ENCODE results near the gene RPS16.
A peak's percentile ranks its signal among the peaks of the same experiment; 100 is the strongest.

RPS16 gene

GRCh38 chr19:39432677-39433025, 3.1 kb downstream of the RPS16 start:
- TF ChIP-seq REPIN1 (tag by site-specific recombination; IDR thresholded peaks at IDR 0.05; ENCODE audit: low read depth) (no peak), KLF1 (tag by site-specific recombination; IDR thresholded peaks at IDR 0.05) (no peak), ZNF518A (tag by site-specific recombination; conservative IDR thresholded peaks at IDR 0.05; ENCODE audit: low read depth) (no peak), ZSCAN4 (tag by site-specific recombination; IDR thresholded peaks at IDR 0.05) (no peak), ZNF18 (tag by site-specific recombination; IDR thresholded peaks at IDR 0.05) (no peak), ZNF121 (tag by site-specific recombination; IDR thresholded peaks at IDR 0.05) (peak; percentile 63; the same call in 1 of the 2 replicates)
- Histone ChIP-seq H3K27ac (ENCODE audit: extremely low read depth, low read depth, low read length) (peak overlapping the region; percentile 100), H3K4me3 (ENCODE audit: low read depth, low read length) (no peak overlapping the region), H3K4me1 (ENCODE audit: control insufficient read depth, insufficient read depth, low read length) (peaks cover 30% of the 10 kb centered on the region), H3K36me3 (ENCODE audit: control insufficient read depth in 2 of 2, insufficient read depth in 1 of 2, low read length in 2 of 2) (peaks cover 32 to 43% of the 10 kb centered on the region in 2 experiments), H3K9me3 (ENCODE audit: control insufficient read depth, insufficient read depth, low read depth, low read length) (no peaks in the 10 kb centered on the region)
- CTCF ChIA-PET: interaction anchor here (0.6 to 1.8 kb wide), 8 partner anchors 11 to 101 kb away, joined by 3 to 10 read pairs (median 4); partner anchors contain the start of gene EID2B
- POLR2A ChIA-PET: interaction anchor here (0.6 to 3.4 kb wide), 14 partner anchors 8 to 603 kb away, joined by 3 to 20 read pairs (median 6); partner anchors contain the start of genes MED29, PAF1, PLEKHG2 and SAMD4B

GRCh38 chr19:39430675-39431593, 4.8 kb downstream of the RPS16 start:
- H3K9me3 ChIP-seq (ENCODE audit: control insufficient read depth, insufficient read depth, low read depth, low read length): no peaks in the 10 kb centered on the region
- H3K36me3 ChIP-seq (ENCODE audit: control insufficient read depth in 2 of 2, insufficient read depth in 1 of 2, low read length in 2 of 2): peaks cover 34 to 43% of the 10 kb centered on the region in 2 experiments
- peak overlapping the region; percentile 74 for H3K27ac ChIP-seq (ENCODE audit: extremely low read depth, low read depth, low read length)
- H3K4me3 ChIP-seq (ENCODE audit: low read depth, low read length): no peak overlapping the region
- peaks cover 22% of the 10 kb centered on the region for H3K4me1 ChIP-seq (ENCODE audit: control insufficient read depth, insufficient read depth, low read length)
- ChIA-PET POLR2A (interaction anchor here (0.5 to 3.4 kb wide), 16 partner anchors 10 to 1110 kb away, joined by 3 to 20 read pairs (median 5); partner anchors contain the start of genes DLL3, MED29, PAF1 and SUPT5H), CTCF (interaction anchor here (0.7 to 1.5 kb wide), 3 partner anchors 10 to 19 kb away, joined by 3 to 7 read pairs (median 3); no protein-coding TSS in a partner anchor)
- TF ChIP-seq ZNF791 (tag by site-specific recombination; IDR thresholded peaks at IDR 0.05) (no peak), ZNF580 (tag by site-specific recombination; IDR thresholded peaks at IDR 0.05) (no peak), ZNF776 (tag by site-specific recombination; IDR thresholded peaks at IDR 0.05; ENCODE audit: borderline replicate concordance) (no peak), ZBTB44 (tag by site-specific recombination; IDR thresholded peaks at IDR 0.05) (no peak), ZEB2 (tag by site-specific recombination; IDR thresholded peaks at IDR 0.05) (peak; percentile 87), KLF16 (tag by site-specific recombination; IDR thresholded peaks at IDR 0.05) (0 out of 2 replicates have a peak, but pooled peaks have one; percentile 16), ELK4 (IDR thresholded peaks at IDR 0.05; ENCODE audit: borderline replicate concordance, low read depth, low read length) (no peak), KLF8 (tag by site-specific recombination; IDR thresholded peaks at IDR 0.05) (peak; percentile 70), ZNF473 (tag by site-specific recombination; IDR thresholded peaks at IDR 0.05) (no peak), ZSCAN4 (tag by site-specific recombination; IDR thresholded peaks at IDR 0.05) (no peak), ZNF175 (tag by site-specific recombination; IDR thresholded peaks at IDR 0.05) (no peak), ZNF513 (tag by site-specific recombination; IDR thresholded peaks at IDR 0.05) (no peak)
